B cell (primary cell): ENCODE measurements around the gene BTNL9. TPM values are rescaled to one million over a fixed set of nuclear protein-coding genes. Genes with fewer than 3 reads are reported as not detected.

Source experiments
- ATAC-seq: fragments of 200-7000 bp; cut with Tn5 transposase; one replicate; pipeline ENCODE4 v1.10.0; 2021; ENCODE audit warnings: low read depth, mild to moderate bottlenecking, moderate number of reproducible peaks, moderate library complexity
- CTCF ChIA-PET: fragments of 350-600 bp; sonication (Branson Sonifier 250); formaldehyde crosslinking; loops from one replicate; lab custom pipeline; 2021; ENCODE audit warnings: antibody characterized with exemption, inconsistent platforms; lab: Charles Lee
- POLR2A ChIA-PET: fragments of 350-600 bp; sonication (Branson Sonifier 250); formaldehyde crosslinking; loops from one replicate; lab custom pipeline; 2021; ENCODE audit warnings: antibody characterized with exemption; lab: Charles Lee
- DNase-seq: peaks from one replicate; pipeline ENCODE4 v3.0.0; 2013
- H2AFZ ChIP-seq: 2 replicates; pipeline ENCODE4 v1.6.1; 2012; ENCODE audit warnings: mild to moderate bottlenecking, low read depth, low read length; ENCODE audit not compliant: insufficient read depth, poor library complexity, severe bottlenecking
- H3K27ac ChIP-seq, 2 donors: 1 replicate in 1 of 2; 2 replicates in 1 of 2; pipeline ENCODE4 v1.5.1; 2012 to 2013; ENCODE audit warnings: low read length in 2 of 2, mild to moderate bottlenecking in 2 of 2, moderate library complexity in 1 of 2
- H3K27me3 ChIP-seq, 4 experiments: fragments of 200-600 bp in 1 of 4; sonication (generic) in 1 of 4; replicated peaks in 1 of 4; 1 replicate in 2 of 4; 2 replicates in 2 of 4; pipeline versions ENCODE4 v1.6.1 to v1.7.0; 2013 to 2016; ENCODE audit warnings: low read length in 3 of 4, mild to moderate bottlenecking in 2 of 4, mixed read lengths in 1 of 4, moderate library complexity in 1 of 4; ENCODE audit not compliant: insufficient read depth in 4 of 4, control insufficient read depth in 3 of 4; ENCODE audit errors: control extremely low read depth in 1 of 4
- H3K36me3 ChIP-seq, 2 experiments: replicated peaks in 1 of 2; 1 replicate in 1 of 2; 2 replicates in 1 of 2; pipeline versions ENCODE4 v1.6.1 to v1.7.1; 2013; ENCODE audit warnings: low read length in 1 of 2; ENCODE audit not compliant: insufficient read depth in 2 of 2, control insufficient read depth in 1 of 2; ENCODE audit errors: control extremely low read depth in 1 of 2, extremely low read depth in 1 of 2
- H3K4me1 ChIP-seq, 2 donors: fragments of 200-600 bp in 1 of 2; sonication (generic) in 1 of 2; 1 replicate in 1 of 2; 2 replicates in 1 of 2; pipeline versions ENCODE4 v1.5.1 to v1.6.1; 2013 to 2017; ENCODE audit warnings: low read length in 2 of 2; ENCODE audit not compliant: control insufficient read depth in 2 of 2, insufficient read depth in 2 of 2
- H3K4me2 ChIP-seq: replicated peaks from 2 replicates; pipeline ENCODE3; 2012; ENCODE audit warnings: mild to moderate bottlenecking, low read depth, low read length; ENCODE audit not compliant: poor library complexity, severe bottlenecking
- H3K4me3 ChIP-seq, 5 experiments: fragments of 200-600 bp in 1 of 5; sonication (generic) in 1 of 5; 1 replicate in 3 of 5; 2 replicates in 2 of 5; pipeline versions ENCODE4 v1.5.1 to v1.7.0; 2011 to 2016; ENCODE audit warnings: low read length in 4 of 5, mild to moderate bottlenecking in 4 of 5, low read depth in 2 of 5, control low read depth in 1 of 5, moderate library complexity in 1 of 5; ENCODE audit not compliant: insufficient read depth in 1 of 5; ENCODE audit errors: control extremely low read depth in 1 of 5, extremely low read depth in 1 of 5
- H3K79me2 ChIP-seq: fragments of 200-600 bp; sonication (generic); one replicate; pipeline ENCODE4 v1.6.0; 2016; ENCODE audit warnings: low read length; ENCODE audit not compliant: control insufficient read depth, insufficient read depth
- H3K9ac ChIP-seq: fragments of 200-600 bp; sonication (generic); 2 replicates; pipeline ENCODE4 v1.6.1; 2017; ENCODE audit warnings: mild to moderate bottlenecking, low read length, moderate library complexity
- H3K9me3 ChIP-seq, 3 donors: one replicate each; pipeline versions ENCODE4 v1.6.1 to v1.7.1; 2013; ENCODE audit warnings: low read length in 2 of 3; ENCODE audit not compliant: control insufficient read depth in 2 of 3, insufficient read depth in 1 of 3; ENCODE audit errors: control extremely low read depth in 1 of 3
- H4K20me1 ChIP-seq: 2 replicates; pipeline ENCODE4 v1.6.0; 2012; ENCODE audit warnings: mild to moderate bottlenecking, low read length; ENCODE audit not compliant: insufficient read depth, control insufficient read depth, poor library complexity, severe bottlenecking
- H3K27ac Mint-ChIP-seq: one replicate; pipeline ENCODE4 v1.8.0; 2021; ENCODE audit warnings: mixed read lengths
- H3K27me3 Mint-ChIP-seq: one replicate; pipeline ENCODE4 v1.8.0; 2021; ENCODE audit warnings: mixed read lengths
- H3K4me1 Mint-ChIP-seq: one replicate; pipeline ENCODE4 v1.8.0; 2021; ENCODE audit warnings: mixed read lengths
- H3K4me3 Mint-ChIP-seq: one replicate; pipeline ENCODE4 v1.8.0; 2021; ENCODE audit warnings: mixed read lengths
- H3K9me3 Mint-ChIP-seq: one replicate; pipeline ENCODE4 v1.8.0; 2022; ENCODE audit warnings: mixed read lengths; ENCODE audit not compliant: insufficient read depth
- CTCF ChIP-seq: fragments of 200-600 bp; IDR thresholded peaks from one replicate; pipeline ENCODE4 v1.8.0; 2022; ENCODE audit warnings: antibody characterized with exemption, mild to moderate bottlenecking
- EZH2 ChIP-seq: IDR thresholded peaks from 2 replicates; pipeline ENCODE4 v1.6.1; 2012; ENCODE audit warnings: borderline replicate concordance, low read depth, mild to moderate bottlenecking, moderate library complexity, low read length; ENCODE audit not compliant: insufficient read depth, poor library complexity, severe bottlenecking
- WGBS: methylation state at CpG from one replicate; pipeline ENCODE4 v1.1.5; 2013; ENCODE audit warnings: missing lambda C conversion rate; ENCODE audit not compliant: insufficient coverage; 5-methylcytosine and 5-hydroxymethylcytosine counted together
- intact Hi-C: fragments of 100-400 bp; cut with micrococcal nuclease; formaldehyde crosslinking; loops from one replicate; pipeline ENCODE4 v1.10.0; 2022
- polyA plus RNA-seq: library from polyadenylated mRNA; depleted of rRNA; stranded (reverse); fragments of >200 nt; gene quantifications from 2 replicates; pipeline ENCODE4 v1.2.3, GENCODE V29; 2012
- total RNA-seq, 2 donors: library from RNA; stranded (reverse); fragments of 120-200 nt in 1 of 2; gene quantifications; 1 replicate in 1 of 2; 2 replicates in 1 of 2; pipeline versions ENCODE4 v1.2.3 to v1.2.4, GENCODE V29; 2013 to 2022

Gene BTNL9
- total and polyA plus RNA-seq, 2 donors (not counting 1 experiment from before 2014, with no cell fraction given) = 40.7 to 173 TPM

GRCh38 chr5:181070523-181070922 lies 30.5 kb downstream of the BTNL9 start:
- ATAC-seq (no peak), DNase-seq (no peak)
- ChIA-PET CTCF (no interaction called here), POLR2A (no interaction called here)
- 57% methylated on average over 11 of the region's 14 CpGs for WGBS
- Mint-ChIP-seq H3K27me3 (peaks cover 45% of the 10 kb centered on the region), H3K4me3 (no peak overlapping the region), H3K4me1 (peaks cover 3% of the 10 kb centered on the region), H3K9me3 (no peaks in the 10 kb centered on the region), H3K27ac (no peak overlapping the region)
- H4K20me1 ChIP-seq = no peaks in the 10 kb centered on the region
- no peak overlapping the region for H3K27ac ChIP-seq
- H3K4me3 ChIP-seq = no peak overlapping the region
- H3K79me2 ChIP-seq = no peaks in the 10 kb centered on the region
- intact Hi-C loops = no loop called here
- H3K4me1 ChIP-seq = no peaks in the 10 kb centered on the region
- H3K9ac ChIP-seq = no peak overlapping the region
- no peak overlapping the region for H2AFZ ChIP-seq
- no peak overlapping the region for H3K4me2 ChIP-seq
- TF ChIP-seq CTCF (no peak), EZH2 (no peak)
- no peaks in the 10 kb centered on the region for H3K36me3 ChIP-seq
- peaks cover 0 to 29% (median 0%) of the 10 kb centered on the region in 3 donors for H3K9me3 ChIP-seq
- H3K27me3 ChIP-seq = peaks cover 0 to 21% (median 7%) of the 10 kb centered on the region in 4 experiments

GRCh38 chr5:181071257-181071656 lies 31.2 kb downstream of the BTNL9 start:
- Histone ChIP-seq H2AFZ (no peak overlapping the region), H3K9me3 (peaks cover 0 to 22% (median 0%) of the 10 kb centered on the region in 3 donors), H4K20me1 (no peaks in the 10 kb centered on the region), H3K9ac (no peak overlapping the region), H3K27ac (no peak overlapping the region), H3K4me3 (no peak overlapping the region), H3K36me3 (no peaks in the 10 kb centered on the region), H3K79me2 (no peaks in the 10 kb centered on the region), H3K4me1 (no peaks in the 10 kb centered on the region), H3K4me2 (no peak overlapping the region), H3K27me3 (peaks cover 0 to 15% (median 6%) of the 10 kb centered on the region in 4 experiments)
- no peaks in the 10 kb centered on the region for H3K9me3 Mint-ChIP-seq
- peaks cover 45% of the 10 kb centered on the region for H3K27me3 Mint-ChIP-seq
- peaks cover 3% of the 10 kb centered on the region for H3K4me1 Mint-ChIP-seq
- H3K27ac Mint-ChIP-seq = no peak overlapping the region
- CTCF ChIA-PET = no interaction called here
- intact Hi-C loops = no loop called here
- POLR2A ChIA-PET = no interaction called here
- TF ChIP-seq CTCF (no peak), EZH2 (no peak)
- WGBS = 85% methylated on average over 5 of the region's 6 CpGs
- DNase-seq (no peak), ATAC-seq (no peak)
- H3K4me3 Mint-ChIP-seq = no peak overlapping the region
